B cell (primary cell): ENCODE measurements around the gene PHB1. TPM values are rescaled to one million over a fixed set of nuclear protein-coding genes. Genes with fewer than 3 reads are reported as not detected.

ENCODE experiments used
- ATAC-seq: fragments of 200-7000 bp; cut with Tn5 transposase; one replicate; pipeline ENCODE4 v1.10.0; 2021; ENCODE audit warnings: low read depth, mild to moderate bottlenecking, moderate number of reproducible peaks, moderate library complexity
- CTCF ChIA-PET: fragments of 350-600 bp; sonication (Branson Sonifier 250); formaldehyde crosslinking; loops from one replicate; lab custom pipeline; 2021; ENCODE audit warnings: antibody characterized with exemption, inconsistent platforms; lab: Charles Lee
- POLR2A ChIA-PET: fragments of 350-600 bp; sonication (Branson Sonifier 250); formaldehyde crosslinking; loops from one replicate; lab custom pipeline; 2021; ENCODE audit warnings: antibody characterized with exemption; lab: Charles Lee
- DNase-seq: peaks from one replicate; pipeline ENCODE4 v3.0.0; 2013
- H2AFZ ChIP-seq: 2 replicates; pipeline ENCODE4 v1.6.1; 2012; ENCODE audit warnings: mild to moderate bottlenecking, low read depth, low read length; ENCODE audit not compliant: insufficient read depth, poor library complexity, severe bottlenecking
- H3K27ac ChIP-seq, 2 donors: 1 replicate in 1 of 2; 2 replicates in 1 of 2; pipeline ENCODE4 v1.5.1; 2012 to 2013; ENCODE audit warnings: low read length in 2 of 2, mild to moderate bottlenecking in 2 of 2, moderate library complexity in 1 of 2
- H3K27me3 ChIP-seq, 4 experiments: fragments of 200-600 bp in 1 of 4; sonication (generic) in 1 of 4; replicated peaks in 1 of 4; 1 replicate in 2 of 4; 2 replicates in 2 of 4; pipeline versions ENCODE4 v1.6.1 to v1.7.0; 2013 to 2016; ENCODE audit warnings: low read length in 3 of 4, mild to moderate bottlenecking in 2 of 4, mixed read lengths in 1 of 4, moderate library complexity in 1 of 4; ENCODE audit not compliant: insufficient read depth in 4 of 4, control insufficient read depth in 3 of 4; ENCODE audit errors: control extremely low read depth in 1 of 4
- H3K36me3 ChIP-seq, 2 experiments: replicated peaks in 1 of 2; 1 replicate in 1 of 2; 2 replicates in 1 of 2; pipeline versions ENCODE4 v1.6.1 to v1.7.1; 2013; ENCODE audit warnings: low read length in 1 of 2; ENCODE audit not compliant: insufficient read depth in 2 of 2, control insufficient read depth in 1 of 2; ENCODE audit errors: control extremely low read depth in 1 of 2, extremely low read depth in 1 of 2
- H3K4me1 ChIP-seq, 2 donors: fragments of 200-600 bp in 1 of 2; sonication (generic) in 1 of 2; 1 replicate in 1 of 2; 2 replicates in 1 of 2; pipeline versions ENCODE4 v1.5.1 to v1.6.1; 2013 to 2017; ENCODE audit warnings: low read length in 2 of 2; ENCODE audit not compliant: control insufficient read depth in 2 of 2, insufficient read depth in 2 of 2
- H3K4me2 ChIP-seq: replicated peaks from 2 replicates; pipeline ENCODE3; 2012; ENCODE audit warnings: mild to moderate bottlenecking, low read depth, low read length; ENCODE audit not compliant: poor library complexity, severe bottlenecking
- H3K4me3 ChIP-seq, 5 experiments: fragments of 200-600 bp in 1 of 5; sonication (generic) in 1 of 5; 1 replicate in 3 of 5; 2 replicates in 2 of 5; pipeline versions ENCODE4 v1.5.1 to v1.7.0; 2011 to 2016; ENCODE audit warnings: low read length in 4 of 5, mild to moderate bottlenecking in 4 of 5, low read depth in 2 of 5, control low read depth in 1 of 5, moderate library complexity in 1 of 5; ENCODE audit not compliant: insufficient read depth in 1 of 5; ENCODE audit errors: control extremely low read depth in 1 of 5, extremely low read depth in 1 of 5
- H3K79me2 ChIP-seq: fragments of 200-600 bp; sonication (generic); one replicate; pipeline ENCODE4 v1.6.0; 2016; ENCODE audit warnings: low read length; ENCODE audit not compliant: control insufficient read depth, insufficient read depth
- H3K9ac ChIP-seq: fragments of 200-600 bp; sonication (generic); 2 replicates; pipeline ENCODE4 v1.6.1; 2017; ENCODE audit warnings: mild to moderate bottlenecking, low read length, moderate library complexity
- H3K9me3 ChIP-seq, 3 donors: one replicate each; pipeline versions ENCODE4 v1.6.1 to v1.7.1; 2013; ENCODE audit warnings: low read length in 2 of 3; ENCODE audit not compliant: control insufficient read depth in 2 of 3, insufficient read depth in 1 of 3; ENCODE audit errors: control extremely low read depth in 1 of 3
- H4K20me1 ChIP-seq: 2 replicates; pipeline ENCODE4 v1.6.0; 2012; ENCODE audit warnings: mild to moderate bottlenecking, low read length; ENCODE audit not compliant: insufficient read depth, control insufficient read depth, poor library complexity, severe bottlenecking
- H3K27ac Mint-ChIP-seq: one replicate; pipeline ENCODE4 v1.8.0; 2021; ENCODE audit warnings: mixed read lengths
- H3K27me3 Mint-ChIP-seq: one replicate; pipeline ENCODE4 v1.8.0; 2021; ENCODE audit warnings: mixed read lengths
- H3K4me1 Mint-ChIP-seq: one replicate; pipeline ENCODE4 v1.8.0; 2021; ENCODE audit warnings: mixed read lengths
- H3K4me3 Mint-ChIP-seq: one replicate; pipeline ENCODE4 v1.8.0; 2021; ENCODE audit warnings: mixed read lengths
- H3K9me3 Mint-ChIP-seq: one replicate; pipeline ENCODE4 v1.8.0; 2022; ENCODE audit warnings: mixed read lengths; ENCODE audit not compliant: insufficient read depth
- CTCF ChIP-seq: fragments of 200-600 bp; IDR thresholded peaks from one replicate; pipeline ENCODE4 v1.8.0; 2022; ENCODE audit warnings: antibody characterized with exemption, mild to moderate bottlenecking
- EZH2 ChIP-seq: IDR thresholded peaks from 2 replicates; pipeline ENCODE4 v1.6.1; 2012; ENCODE audit warnings: borderline replicate concordance, low read depth, mild to moderate bottlenecking, moderate library complexity, low read length; ENCODE audit not compliant: insufficient read depth, poor library complexity, severe bottlenecking
- WGBS: methylation state at CpG from one replicate; pipeline ENCODE4 v1.1.5; 2013; ENCODE audit warnings: missing lambda C conversion rate; ENCODE audit not compliant: insufficient coverage; 5-methylcytosine and 5-hydroxymethylcytosine counted together
- intact Hi-C: fragments of 100-400 bp; cut with micrococcal nuclease; formaldehyde crosslinking; loops from one replicate; pipeline ENCODE4 v1.10.0; 2022
- polyA plus RNA-seq: library from polyadenylated mRNA; depleted of rRNA; stranded (reverse); fragments of >200 nt; gene quantifications from 2 replicates; pipeline ENCODE4 v1.2.3, GENCODE V29; 2012
- total RNA-seq, 2 donors: library from RNA; stranded (reverse); fragments of 120-200 nt in 1 of 2; gene quantifications; 1 replicate in 1 of 2; 2 replicates in 1 of 2; pipeline versions ENCODE4 v1.2.3 to v1.2.4, GENCODE V29; 2013 to 2022

PHB1 gene
- total and polyA plus RNA-seq, 2 donors (not counting 1 experiment from before 2014, with no cell fraction given), result 45.5 to 72.3 TPM

- Histone ChIP-seq H3K4me1 (peaks cover 24 to 33% of the 10 kb centered on the region in 2 donors), H3K79me2 (no peaks in the 10 kb centered on the region), H3K9ac (no peak overlapping the region), H3K27ac (no peak overlapping the region), H3K9me3 (no peaks in the 10 kb centered on the region), H3K27me3 (no peaks in the 10 kb centered on the region), H4K20me1 (no peaks in the 10 kb centered on the region), H2AFZ (peak overlapping the region; percentile 6), H3K36me3 (peaks cover 16 to 72% of the 10 kb centered on the region in 2 experiments), H3K4me3 (no peak overlapping the region), H3K4me2 (peak overlapping the region; percentile 18)
- Mint-ChIP-seq H3K27ac (peak overlapping the region; percentile 28), H3K4me1 (peaks cover 28% of the 10 kb centered on the region), H3K4me3 (no peak overlapping the region), H3K27me3 (no peaks in the 10 kb centered on the region), H3K9me3 (no peaks in the 10 kb centered on the region)
- CTCF ChIA-PET, result interaction anchor here (0.5 to 8.6 kb wide), 36 partner anchors 11 to 588 kb away, joined by 3 to 152 read pairs (median 3); partner anchors contain the start of gene NGFR
- 11% methylated on average over 9 of the region's 9 CpGs for WGBS
- ATAC-seq, result peak; percentile 97
- peak; percentile 87 for DNase-seq
- intact Hi-C loops, result loop anchor here (1.0 kb wide), 1 partner anchor 148 kb away; no protein-coding TSS in a partner anchor
- TF ChIP-seq EZH2 (no peak), CTCF (peak; percentile 99)
- POLR2A ChIA-PET, result no interaction called here
These were observed 6.6 kb downstream of the PHB1 start for GRCh38 chr17:49407981-49408501.

DNA sequence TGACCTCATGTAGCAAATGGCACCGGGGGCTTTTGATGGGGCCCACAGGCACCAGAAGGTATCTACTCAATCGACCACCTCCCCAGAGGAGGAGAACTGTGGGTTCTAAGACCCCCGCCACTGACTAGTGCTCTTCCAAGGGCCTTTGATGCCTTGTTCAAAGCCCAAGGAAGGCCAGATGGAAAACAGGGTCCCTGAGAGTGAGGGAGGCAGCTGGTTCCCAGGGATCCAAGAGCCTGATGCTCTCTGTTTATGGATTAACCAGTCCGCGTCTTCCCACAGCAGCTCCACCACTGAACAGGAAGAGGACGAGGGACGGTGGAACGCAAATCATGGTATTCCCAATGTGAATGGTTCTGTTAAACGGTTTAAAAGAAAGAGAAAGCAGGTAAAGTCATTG is 7.6 kb downstream of the PHB1 start:
- H3K79me2 ChIP-seq, result no peaks in the 10 kb centered on the region
- POLR2A ChIA-PET, result no interaction called here
- Mint-ChIP-seq H3K4me3 (no peak overlapping the region), H3K9me3 (no peaks in the 10 kb centered on the region), H3K4me1 (peaks cover 32% of the 10 kb centered on the region), H3K27ac (no peak overlapping the region), H3K27me3 (no peaks in the 10 kb centered on the region)
- DNase-seq (no peak), ATAC-seq (no peak)
- no peak overlapping the region for H2AFZ ChIP-seq
- H3K27ac ChIP-seq, result no peak overlapping the region
- H3K36me3 ChIP-seq, result peaks cover 16 to 65% of the 10 kb centered on the region in 2 experiments
- WGBS, result 100% methylated on average over 6 of the region's 9 CpGs
- intact Hi-C loops, result no loop called here
- H3K9ac ChIP-seq, result no peak overlapping the region
- H3K27me3 ChIP-seq, result no peaks in the 10 kb centered on the region
- H3K4me3 ChIP-seq, result no peak overlapping the region
- CTCF ChIA-PET, result interaction anchor here (0.7 to 8.6 kb wide), 22 partner anchors 10 to 589 kb away, joined by 3 to 152 read pairs (median 4); partner anchors contain the start of gene NGFR
- H3K4me1 ChIP-seq, result peaks cover 25 to 37% of the 10 kb centered on the region in 2 donors
- no peak overlapping the region for H3K4me2 ChIP-seq
- no peaks in the 10 kb centered on the region for H4K20me1 ChIP-seq
- no peak for TF ChIP-seq EZH2
- no peak for TF ChIP-seq CTCF
- no peaks in the 10 kb centered on the region for H3K9me3 ChIP-seq
